Glutamatergic neuron (in vitro differentiated cells): ENCODE results near the gene SLC34A3. TPM values are rescaled to one million over a fixed set of nuclear protein-coding genes. Genes with fewer than 3 reads are reported as not detected.

Experiments used
- DNase-seq: peaks from one replicate; pipeline ENCODE4 v3.0.0; 2022
- H3K27ac Mint-ChIP-seq: one replicate; pipeline ENCODE4 v1.8.0; 2020; ENCODE audit warnings: mild to moderate bottlenecking, mixed read lengths, inconsistent platforms; ENCODE audit not compliant: unreplicated experiment
- H3K27me3 Mint-ChIP-seq: one replicate; pipeline ENCODE4 v1.8.0; 2020; ENCODE audit warnings: mild to moderate bottlenecking, moderate library complexity, mixed read lengths, inconsistent platforms; ENCODE audit not compliant: unreplicated experiment
- H3K36me3 Mint-ChIP-seq: one replicate; pipeline ENCODE4 v1.8.0; 2020; ENCODE audit warnings: mild to moderate bottlenecking, mixed read lengths, inconsistent platforms; ENCODE audit not compliant: unreplicated experiment
- H3K4me1 Mint-ChIP-seq: one replicate; pipeline ENCODE4 v1.8.0; 2020; ENCODE audit warnings: mild to moderate bottlenecking, low read depth, mixed read lengths, inconsistent platforms; ENCODE audit not compliant: unreplicated experiment
- H3K4me3 Mint-ChIP-seq: one replicate; pipeline ENCODE4 v1.8.0; 2020; ENCODE audit warnings: mild to moderate bottlenecking, mixed read lengths, inconsistent platforms; ENCODE audit not compliant: unreplicated experiment
- H3K9me3 Mint-ChIP-seq: one replicate; pipeline ENCODE4 v1.8.0; 2020; ENCODE audit warnings: mild to moderate bottlenecking, moderate library complexity, mixed read lengths, inconsistent platforms; ENCODE audit not compliant: unreplicated experiment
- total RNA-seq: library from RNA; stranded (reverse); fragmentation: NEBNext Ultra II Directional; extraction: Animal tissue kit (Norgen Biotek cat#: 25700); gene quantifications from one replicate; pipeline ENCODE4 v1.2.1, GENCODE V29; 2021; ENCODE audit not compliant: unreplicated experiment
- TF ChIP-seq, protein P1 (sequence below): fragments of 200-600 bp; sonication (generic); IDR thresholded peaks from one replicate; pipeline ENCODE4 v1.5.0; 2021; ENCODE audit not compliant: partially characterized antibody, unreplicated experiment

Gene SLC34A3
- total RNA-seq, 1 donor from 2014 or later: not detected

DNA sequence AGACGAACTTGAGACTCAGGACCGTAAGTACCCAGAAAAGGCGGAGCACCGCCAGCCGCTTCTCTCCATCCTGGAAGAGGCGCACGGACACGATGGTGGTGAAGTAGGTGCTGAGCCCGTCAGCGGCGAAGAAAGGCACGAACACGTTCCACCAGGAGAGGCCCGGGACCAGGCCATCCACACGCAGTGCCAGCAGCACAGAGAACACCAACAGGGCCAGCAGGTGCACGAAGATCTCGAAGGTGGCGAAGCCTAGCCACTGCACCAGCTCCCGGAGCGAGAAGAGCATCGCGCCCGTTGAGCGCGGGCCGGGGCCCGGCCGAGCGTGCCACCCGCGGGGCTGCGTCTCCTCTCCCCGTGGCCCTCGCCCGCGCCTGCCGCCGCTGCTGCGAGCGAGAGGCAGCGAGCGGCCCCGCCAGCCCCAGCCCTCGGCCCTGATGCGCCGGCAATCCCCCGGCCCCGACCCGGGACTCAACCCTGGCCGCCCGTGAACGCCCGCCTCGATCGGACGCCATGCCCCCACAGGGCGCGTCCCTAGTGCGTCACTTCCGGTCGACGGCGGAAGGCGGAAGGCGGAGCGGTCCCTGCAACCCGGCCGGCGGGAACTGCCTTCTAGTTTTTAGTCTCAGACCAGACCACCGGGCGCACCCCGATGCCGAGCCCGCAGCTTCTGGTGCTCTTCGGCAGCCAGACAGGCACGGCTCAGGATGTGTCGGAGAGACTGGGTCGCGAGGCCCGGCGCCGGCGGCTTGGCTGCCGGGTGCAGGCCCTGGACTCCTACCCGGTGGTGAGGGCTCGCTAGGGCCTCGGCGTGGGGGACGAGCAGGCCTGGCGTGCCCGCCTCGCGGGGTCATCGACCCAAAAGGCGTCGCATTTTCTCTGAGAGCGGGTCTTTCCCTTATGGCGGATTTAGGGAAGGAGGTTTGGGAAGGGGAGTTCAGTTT, 25.3 kb upstream of the SLC34A3 start, which contains the start of the genes NDOR1 and TMEM203:
NDOR1 (plus strand) TSS at position 575 of the 944 bp plus-strand sequence; CDS start at position 653, 78 bp downstream.
TMEM203 (minus strand) TSS at position 523 of the 944 bp plus-strand sequence; CDS start at position 289, 234 bp downstream.
- Mint-ChIP-seq H3K4me3 (peak within 1 kb of the TSS; percentile 97), H3K4me1 (peaks cover 13% of the 10 kb centered on the region), H3K36me3 (peaks cover 5% of the 10 kb centered on the region), H3K27ac (peak within 1 kb of the TSS; percentile 85), H3K27me3 (peaks cover 3% of the 10 kb centered on the region), H3K9me3 (peaks cover 12% of the 10 kb centered on the region)
- TF ChIP-seq, protein P1, sequence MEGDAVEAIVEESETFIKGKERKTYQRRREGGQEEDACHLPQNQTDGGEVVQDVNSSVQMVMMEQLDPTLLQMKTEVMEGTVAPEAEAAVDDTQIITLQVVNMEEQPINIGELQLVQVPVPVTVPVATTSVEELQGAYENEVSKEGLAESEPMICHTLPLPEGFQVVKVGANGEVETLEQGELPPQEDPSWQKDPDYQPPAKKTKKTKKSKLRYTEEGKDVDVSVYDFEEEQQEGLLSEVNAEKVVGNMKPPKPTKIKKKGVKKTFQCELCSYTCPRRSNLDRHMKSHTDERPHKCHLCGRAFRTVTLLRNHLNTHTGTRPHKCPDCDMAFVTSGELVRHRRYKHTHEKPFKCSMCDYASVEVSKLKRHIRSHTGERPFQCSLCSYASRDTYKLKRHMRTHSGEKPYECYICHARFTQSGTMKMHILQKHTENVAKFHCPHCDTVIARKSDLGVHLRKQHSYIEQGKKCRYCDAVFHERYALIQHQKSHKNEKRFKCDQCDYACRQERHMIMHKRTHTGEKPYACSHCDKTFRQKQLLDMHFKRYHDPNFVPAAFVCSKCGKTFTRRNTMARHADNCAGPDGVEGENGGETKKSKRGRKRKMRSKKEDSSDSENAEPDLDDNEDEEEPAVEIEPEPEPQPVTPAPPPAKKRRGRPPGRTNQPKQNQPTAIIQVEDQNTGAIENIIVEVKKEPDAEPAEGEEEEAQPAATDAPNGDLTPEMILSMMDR: no peak
- peak; percentile 96 for DNase-seq

DNA sequence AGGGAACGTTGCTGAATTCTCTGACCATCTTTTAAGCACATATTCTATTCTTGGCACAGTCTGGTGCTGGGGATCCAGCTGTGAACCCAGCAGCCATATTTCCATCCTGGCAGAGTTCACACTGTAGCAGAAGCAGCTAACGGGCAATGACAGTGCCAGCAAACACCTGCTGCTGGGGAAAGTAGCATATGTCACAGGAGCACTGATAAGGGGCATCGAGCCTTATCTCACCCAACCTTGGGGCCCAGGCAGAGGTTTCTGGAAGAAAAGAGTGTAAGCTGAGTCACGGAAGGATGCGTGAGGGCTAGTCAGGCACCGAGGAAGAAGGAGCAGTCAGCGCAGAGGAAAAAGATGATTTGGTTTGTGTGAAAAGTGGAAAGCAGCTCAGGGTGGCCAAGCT, 24.1 kb upstream of the SLC34A3 start:
- Mint-ChIP-seq H3K27me3 (peaks cover 5% of the 10 kb centered on the region), H3K9me3 (peaks cover 9% of the 10 kb centered on the region), H3K4me3 (peak overlapping the region; percentile 93), H3K4me1 (peaks cover 13% of the 10 kb centered on the region), H3K36me3 (peaks cover 10% of the 10 kb centered on the region), H3K27ac (no peak overlapping the region)
- TF ChIP-seq, protein P1: no peak
- no peak for DNase-seq

DNA sequence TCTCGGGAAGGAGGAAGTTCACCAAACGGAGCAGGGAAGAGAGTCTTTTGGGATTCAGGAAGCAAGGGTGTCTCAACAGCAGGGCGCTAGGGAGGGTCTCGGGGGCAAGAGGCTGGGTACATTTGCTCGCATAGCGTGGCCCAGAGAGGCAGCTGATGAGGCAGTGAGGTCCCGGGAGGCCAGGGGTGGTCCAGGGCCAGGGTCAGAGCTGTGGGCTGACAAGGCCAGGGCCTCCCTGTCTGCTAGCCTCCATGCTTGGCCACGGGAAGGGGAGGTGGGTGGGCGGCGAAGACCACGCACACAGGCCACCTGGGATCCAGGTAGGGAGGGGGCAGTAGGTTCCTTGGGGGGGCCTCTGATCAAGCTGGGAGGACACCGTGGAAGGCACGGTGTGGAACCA, 19.2 kb upstream of the SLC34A3 start:
- DNase-seq: no peak
- H3K27me3 Mint-ChIP-seq: peaks cover 7% of the 10 kb centered on the region
- H3K9me3 Mint-ChIP-seq: peaks cover 7% of the 10 kb centered on the region
- H3K27ac Mint-ChIP-seq: no peak overlapping the region
- TF ChIP-seq, protein P1: no peak
- peaks cover 10% of the 10 kb centered on the region for H3K36me3 Mint-ChIP-seq
- H3K4me1 Mint-ChIP-seq: peaks cover 3% of the 10 kb centered on the region
- no peak overlapping the region for H3K4me3 Mint-ChIP-seq

DNA sequence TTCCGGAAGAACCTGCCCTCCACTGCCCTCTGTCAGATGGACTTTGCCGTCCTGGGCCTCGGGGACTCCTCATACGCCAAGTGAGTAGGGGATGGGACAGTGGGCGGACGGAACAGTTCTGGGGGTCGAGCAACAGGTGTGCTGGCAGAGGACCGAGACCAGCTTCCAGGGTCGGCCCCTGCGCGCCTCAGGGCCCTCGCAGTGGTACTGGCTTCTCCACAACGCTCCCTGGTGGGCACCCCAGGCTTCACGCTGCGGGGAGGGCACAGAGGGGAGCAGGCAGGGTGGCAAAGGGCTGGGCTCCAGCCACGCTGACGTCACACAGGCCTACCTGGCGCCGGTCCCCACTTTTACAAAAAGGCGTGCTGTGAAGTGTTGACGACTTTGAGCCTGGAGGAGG, 18.2 kb upstream of the SLC34A3 start:
- Mint-ChIP-seq H3K27me3 (peaks cover 7% of the 10 kb centered on the region), H3K36me3 (peaks cover 6% of the 10 kb centered on the region), H3K4me1 (peaks cover 1% of the 10 kb centered on the region), H3K9me3 (peaks cover 2% of the 10 kb centered on the region), H3K4me3 (no peak overlapping the region), H3K27ac (no peak overlapping the region)
- no peak for DNase-seq
- TF ChIP-seq, protein P1: no peak
